Right ventricle myocardium superior (tissue), 1 donor: ENCODE results near the gene ITSN1. TPM values are rescaled to one million over a fixed set of nuclear protein-coding genes. Genes with fewer than 3 reads are reported as not detected.
A peak's percentile ranks its signal among the peaks of the same experiment; 100 is the strongest.
"Not testable (repeated sequence)": the region's sequence is repeated elsewhere in the genome, so short reads cannot be mapped to it uniquely, and the experiment has no call there.

ENCODE experiments used
- ATAC-seq: fragments of 200-7000 bp; cut with Tn5 transposase; one replicate; pipeline ENCODE4 v1.9.1; 2020; ENCODE audit warnings: mild to moderate bottlenecking; ENCODE audit not compliant: poor library complexity
- DNase-seq: peaks from one replicate; pipeline ENCODE4 v3.0.0-alpha.2; 2020
- intact Hi-C: fragments of 100-400 bp; cut with DNase I; formaldehyde crosslinking; loops from one replicate; pipeline ENCODE4 v1.11.2; 2022
- total RNA-seq: library from RNA; stranded (reverse); fragmentation: NEBNext Ultra II Directional; extraction: Animal tissue kit (Norgen Biotek cat#: 25700); gene quantifications from one replicate; pipeline ENCODE4 v1.2.1, GENCODE V29; 2021
- donor health status: DM: no; HTN: yes; CAD: no; lungs with severe emphysema.

Gene ITSN1
- total RNA-seq, 1 donor from 2014 or later = 41.8 TPM

DNA sequence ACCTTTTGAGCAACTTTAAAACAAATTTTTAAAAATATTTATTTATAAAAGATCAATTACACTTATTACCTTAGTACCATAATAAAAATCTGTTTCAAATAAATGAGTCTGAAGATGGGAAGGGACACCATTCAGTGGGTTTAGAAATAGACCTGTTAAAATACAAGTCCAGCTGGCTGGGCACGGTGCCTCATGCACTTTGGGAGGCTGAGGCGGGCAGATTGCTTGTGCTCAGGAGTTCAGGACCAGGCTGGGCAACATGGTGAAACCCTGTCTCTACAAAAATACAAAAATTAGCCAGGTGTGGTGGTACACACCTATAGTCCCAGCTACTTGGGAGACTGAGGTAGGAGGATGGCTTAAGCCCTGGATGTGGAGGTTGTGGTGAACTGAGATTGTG is 57.0 kb downstream of the ITSN1 start:
- intact Hi-C loops = no loop called here
- ATAC-seq (no peak), DNase-seq (no peak)

DNA sequence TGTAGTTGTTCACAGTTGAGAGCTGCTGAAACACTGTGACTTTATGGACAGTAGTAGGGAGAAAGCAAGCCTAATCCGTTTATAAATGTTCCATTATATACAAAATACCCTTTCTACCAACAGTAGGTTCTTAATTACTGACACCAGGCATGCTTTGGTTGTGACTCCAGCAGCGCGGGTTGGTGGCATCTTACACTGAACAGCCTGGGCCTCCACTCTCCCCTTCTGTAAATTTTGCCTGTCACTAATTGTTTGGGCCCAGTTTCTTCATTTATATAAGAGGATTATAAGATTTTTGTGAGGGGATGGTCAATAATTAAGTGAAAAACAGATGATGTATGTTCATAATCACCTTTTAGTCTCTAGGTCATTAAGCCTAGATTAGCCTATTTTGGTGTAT is 58.2 kb downstream of the ITSN1 start:
- DNase-seq (no peak), ATAC-seq (no peak)
- intact Hi-C loops = no loop called here

DNA sequence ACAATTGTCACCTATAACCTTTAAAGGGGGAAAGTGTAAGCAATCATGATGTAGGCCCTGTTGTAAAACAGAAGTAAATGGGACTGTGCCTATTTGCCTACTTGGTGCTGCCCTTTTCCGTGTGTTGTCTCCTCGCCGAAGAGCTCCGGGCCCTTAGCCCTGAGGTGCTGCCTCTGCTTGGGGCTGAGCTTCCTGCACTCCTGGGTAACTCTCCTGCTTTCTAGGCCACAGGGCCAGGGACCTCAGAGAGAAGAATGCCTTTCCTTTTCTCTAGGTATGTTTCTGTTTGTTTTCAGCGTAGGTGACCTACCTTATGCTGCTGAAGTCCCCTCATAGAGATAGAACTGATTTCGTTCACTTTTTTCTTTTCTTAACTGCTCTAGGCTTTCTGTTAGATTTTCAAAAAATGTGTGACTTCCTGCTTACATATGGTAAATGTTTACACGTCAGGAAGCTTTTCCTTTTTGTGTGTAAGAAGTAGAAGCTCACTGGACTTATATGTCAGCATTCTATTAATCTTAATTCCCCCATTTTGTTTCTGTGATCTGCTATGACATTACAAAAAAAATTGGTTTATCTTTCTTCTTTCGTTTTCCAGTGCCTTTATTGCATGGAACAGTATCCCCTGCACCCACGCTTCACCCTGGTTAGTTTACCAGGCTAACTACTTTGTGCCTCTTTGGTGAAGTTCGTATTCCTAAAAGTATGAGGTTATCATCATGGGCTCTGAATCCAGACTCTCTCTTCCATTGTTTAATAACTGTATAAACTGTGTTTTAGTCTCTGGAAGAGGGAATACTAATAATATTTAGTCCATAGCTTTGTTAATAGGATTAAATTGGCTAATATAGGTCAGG is 61.7 kb downstream of the ITSN1 start:
- DNase-seq (no peak), ATAC-seq (no peak)
- intact Hi-C loops = no loop called here

DNA sequence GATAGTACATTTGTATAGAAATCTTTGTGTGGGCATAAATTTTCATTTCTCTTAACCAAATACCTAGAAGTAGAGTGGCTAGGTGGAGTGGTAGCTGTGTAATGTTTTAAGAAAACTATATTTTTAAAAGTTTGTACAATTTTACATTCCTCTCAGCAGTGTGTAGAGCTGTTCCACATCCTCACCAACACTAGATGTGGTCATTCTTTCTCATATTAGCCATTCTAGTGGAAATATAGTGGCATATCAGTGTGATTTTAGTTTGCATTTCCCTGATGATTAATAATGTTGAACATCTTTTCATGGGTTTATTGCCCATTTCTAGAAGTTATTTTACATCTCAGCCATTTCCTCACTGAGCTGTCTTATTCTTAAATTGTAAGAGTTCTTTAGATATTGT is 65.5 kb downstream of the ITSN1 start:
- no peak for ATAC-seq
- DNase-seq = no peak
- intact Hi-C loops = no loop called here

DNA sequence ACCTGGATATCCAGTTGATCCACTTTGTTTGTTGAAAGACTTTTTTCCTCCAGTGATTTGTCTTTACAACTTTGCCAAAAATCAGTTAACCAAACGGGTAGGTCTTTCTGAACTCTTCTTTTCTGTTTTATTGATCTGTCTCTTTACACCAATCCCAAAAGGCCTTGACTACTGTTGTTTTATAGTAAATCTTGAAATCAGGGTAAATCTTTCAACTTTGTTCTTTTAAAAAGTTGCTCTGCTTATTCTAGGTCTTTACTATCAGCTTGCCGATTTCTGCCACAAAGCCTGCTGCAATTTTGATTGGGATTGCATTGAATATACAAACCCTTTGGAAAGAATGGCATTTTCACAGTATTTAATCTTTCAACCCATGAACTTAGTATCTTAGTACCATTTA is 66.6 kb downstream of the ITSN1 start:
- DNase-seq = no peak
- no peak for ATAC-seq
- intact Hi-C loops = no loop called here

DNA sequence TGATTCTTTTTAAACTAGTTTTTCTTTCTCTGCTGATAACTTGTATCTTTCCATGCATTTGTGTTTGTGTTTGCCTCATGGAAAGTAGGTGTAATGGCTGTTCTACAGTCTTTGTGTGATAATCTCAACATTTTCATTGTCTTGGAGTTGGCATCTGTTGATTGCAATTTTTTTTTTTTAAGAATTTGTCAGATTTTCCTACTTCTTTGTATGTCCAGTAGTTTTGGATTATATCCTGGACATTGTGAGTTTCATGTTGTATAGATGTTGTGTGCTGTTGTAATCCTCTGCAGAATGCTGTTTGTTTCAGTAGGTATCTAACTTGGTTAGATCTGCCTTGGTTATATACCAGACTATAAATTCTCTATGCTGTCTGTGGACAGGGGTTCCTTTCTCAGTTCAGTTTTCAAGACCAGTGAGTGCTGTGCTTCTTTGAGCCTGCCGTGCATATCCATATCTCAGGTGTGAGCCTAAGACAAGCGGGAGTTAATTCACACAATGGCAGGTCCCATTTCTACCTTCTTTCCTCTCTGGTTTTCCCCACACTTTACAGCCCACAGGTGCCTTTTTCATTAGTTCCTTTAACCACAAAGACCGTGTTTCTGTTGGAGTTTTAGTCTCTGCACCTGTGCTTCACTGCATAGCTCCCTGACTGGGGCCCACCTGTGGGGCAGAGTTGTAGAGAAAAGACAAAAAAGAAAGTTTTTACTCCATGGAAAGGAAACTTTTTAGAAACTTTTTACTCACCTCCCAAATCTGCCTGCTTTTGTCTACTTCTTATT is 69.9 kb downstream of the ITSN1 start:
- no peak for DNase-seq
- ATAC-seq = no peak
- intact Hi-C loops = no loop called here

DNA sequence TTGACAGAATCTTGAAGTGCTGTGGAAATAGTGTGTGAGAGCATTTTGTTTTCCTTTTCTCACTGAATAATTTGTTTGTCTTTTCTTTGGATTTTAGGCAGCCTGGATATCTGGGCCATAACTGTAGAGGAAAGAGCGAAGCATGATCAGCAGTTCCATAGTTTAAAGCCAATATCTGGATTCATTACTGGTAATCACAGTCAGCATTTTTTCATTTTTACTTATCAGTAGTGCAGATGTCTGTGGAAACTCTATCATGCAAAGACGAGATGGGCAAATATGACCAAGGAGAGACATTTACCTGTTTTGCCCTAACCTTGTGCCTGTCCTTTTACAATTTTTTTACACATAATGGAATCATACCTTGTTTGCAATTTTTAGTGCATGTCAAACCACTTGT is 78.8 kb downstream of the ITSN1 start:
- DNase-seq (no peak), ATAC-seq (no peak)

DNA sequence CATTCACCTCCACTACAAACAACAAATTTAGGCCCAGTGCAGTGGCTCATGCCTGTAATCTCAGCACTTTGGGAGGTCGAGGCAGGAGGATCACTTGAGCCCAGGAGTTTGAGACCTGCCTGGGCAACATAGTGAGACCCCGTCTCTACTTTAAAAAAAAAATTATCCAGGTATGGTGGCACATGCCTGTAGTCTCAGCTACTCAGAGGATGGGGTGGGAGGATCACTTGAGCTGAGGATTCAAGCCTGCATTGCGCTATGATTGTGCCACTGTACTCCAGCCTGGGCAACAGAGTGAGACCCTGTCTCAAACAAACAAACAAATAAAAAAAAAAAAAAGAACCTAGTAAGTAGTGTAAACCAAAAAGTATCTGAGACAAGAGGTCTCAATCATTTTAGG is 86.8 kb downstream of the ITSN1 start:
- intact Hi-C loops, ATAC-seq, DNase-seq: not testable (repeated sequence)

More for the DNA sequence above, 78.8 kb downstream of the ITSN1 start:
- intact Hi-C loops = no loop called here

DNA sequence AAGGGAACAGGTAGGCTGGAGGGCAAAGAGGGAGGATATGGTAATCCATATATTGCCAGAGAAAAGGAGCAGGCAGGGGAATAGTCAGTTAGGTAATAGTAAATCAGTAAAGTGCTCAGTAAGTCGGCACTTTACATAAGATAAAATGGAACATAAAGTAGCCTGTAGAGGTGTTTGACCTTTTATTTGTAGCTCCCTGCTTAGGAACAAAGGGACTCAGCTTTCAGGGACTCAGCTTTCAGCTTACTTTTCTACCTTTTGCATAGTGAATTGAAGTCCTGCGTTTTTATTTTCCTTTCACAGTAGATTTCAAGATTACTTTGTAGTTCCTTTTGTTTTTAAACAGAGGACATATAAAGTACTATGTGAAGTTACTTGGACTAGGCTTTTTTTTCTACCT is 87.3 kb downstream of the ITSN1 start:
- DNase-seq = no peak
- intact Hi-C loops = no loop called here

DNA sequence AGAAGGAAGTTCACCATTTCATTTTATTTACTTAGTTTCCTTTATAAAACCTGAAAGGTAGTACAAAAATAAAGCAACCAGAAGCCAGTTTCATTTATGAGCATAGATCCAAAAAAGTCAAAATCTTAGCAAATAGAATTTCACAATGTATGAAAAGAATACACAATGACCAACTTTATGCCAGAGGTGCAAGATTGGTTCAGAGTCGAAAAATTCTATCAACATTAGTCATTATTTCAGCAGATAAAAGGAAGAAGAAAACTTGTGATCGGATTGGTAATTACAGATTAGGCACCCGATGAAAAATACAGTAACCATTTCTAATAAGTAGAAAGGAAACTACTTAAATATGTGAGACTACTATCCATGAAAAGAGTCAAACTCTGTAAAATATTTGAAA is 89.1 kb downstream of the ITSN1 start:
- intact Hi-C loops = no loop called here
- DNase-seq = no peak
- no peak for ATAC-seq

More for the DNA sequence above, 87.3 kb downstream of the ITSN1 start:
- ATAC-seq = no peak

DNA sequence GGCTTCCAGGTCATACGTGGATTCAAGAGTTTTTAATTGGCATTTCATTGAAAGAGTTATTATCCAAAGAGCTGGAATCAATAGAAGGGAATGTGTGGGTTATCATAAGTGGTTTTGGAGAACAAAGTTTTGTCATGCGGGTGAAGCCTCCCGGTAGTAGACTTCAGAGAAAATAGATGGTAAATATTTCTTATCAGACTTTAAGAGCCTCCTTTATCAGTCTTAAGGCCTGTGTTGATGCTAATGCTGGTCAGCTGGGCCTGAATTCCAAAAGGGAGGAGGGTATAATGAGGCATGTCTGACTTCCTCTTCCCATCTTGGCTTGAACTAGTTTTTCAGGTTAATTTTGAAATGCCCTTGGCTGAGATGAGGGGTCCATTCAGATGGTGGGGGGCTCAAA is 89.7 kb downstream of the ITSN1 start:
- DNase-seq (no peak), ATAC-seq (no peak)
- intact Hi-C loops = no loop called here

DNA sequence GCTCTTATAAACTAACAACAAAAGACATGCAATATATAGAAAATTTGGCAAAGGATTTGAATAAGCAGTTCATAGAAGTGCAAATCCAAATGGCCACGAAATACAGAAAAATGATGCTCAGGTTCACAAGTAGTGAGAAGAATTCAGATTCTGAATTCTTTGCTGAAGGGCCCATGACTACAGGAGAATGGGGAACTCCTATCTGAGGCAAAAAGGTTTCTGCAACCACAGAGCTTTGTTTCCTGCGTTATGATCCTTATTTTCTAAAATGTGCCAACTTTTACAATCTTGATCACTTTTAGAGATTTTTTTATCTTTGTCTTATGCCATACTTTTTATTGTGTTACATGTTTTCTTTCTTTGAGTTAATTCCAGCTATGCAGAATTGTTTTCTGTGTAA is 91.3 kb downstream of the ITSN1 start:
- ATAC-seq (no peak), DNase-seq (no peak)
- intact Hi-C loops = no loop called here

DNA sequence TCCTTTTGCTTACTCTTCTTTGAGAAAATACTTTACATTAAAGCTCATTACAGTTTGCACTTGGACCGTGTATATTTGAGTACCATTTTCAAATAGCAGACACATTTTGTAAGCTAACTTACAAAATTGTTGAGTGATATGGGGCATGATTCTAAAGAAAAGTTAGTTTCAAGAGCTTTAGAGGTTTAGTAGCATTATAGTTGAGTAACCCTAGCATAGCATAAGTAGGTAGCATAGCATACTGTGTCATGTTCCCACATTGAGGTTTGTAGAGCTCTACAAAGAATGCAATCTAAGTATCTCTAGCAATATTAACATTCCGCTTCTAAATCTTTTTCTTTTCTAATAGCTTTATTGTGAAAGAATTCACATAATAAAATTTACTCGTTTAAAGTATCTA is 92.0 kb downstream of the ITSN1 start:
- intact Hi-C loops = no loop called here
- DNase-seq (no peak), ATAC-seq (no peak)

DNA sequence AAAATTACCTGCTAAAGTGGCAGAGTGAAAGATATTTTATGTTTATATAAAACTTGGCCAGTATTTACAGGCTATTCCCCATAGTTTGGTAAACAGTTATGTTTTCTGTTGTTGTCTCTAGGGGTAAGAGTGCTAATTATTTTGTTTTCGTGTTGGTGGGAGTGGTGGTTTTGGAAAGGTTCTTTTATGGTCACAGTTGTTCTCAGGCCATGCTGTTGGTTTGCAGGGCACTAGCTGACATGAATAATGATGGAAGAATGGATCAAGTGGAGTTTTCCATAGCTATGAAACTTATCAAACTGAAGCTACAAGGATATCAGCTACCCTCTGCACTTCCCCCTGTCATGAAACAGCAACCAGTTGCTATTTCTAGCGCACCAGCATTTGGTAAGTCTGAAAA is 92.5 kb downstream of the ITSN1 start:
- intact Hi-C loops = no loop called here
- DNase-seq (no peak), ATAC-seq (no peak)

DNA sequence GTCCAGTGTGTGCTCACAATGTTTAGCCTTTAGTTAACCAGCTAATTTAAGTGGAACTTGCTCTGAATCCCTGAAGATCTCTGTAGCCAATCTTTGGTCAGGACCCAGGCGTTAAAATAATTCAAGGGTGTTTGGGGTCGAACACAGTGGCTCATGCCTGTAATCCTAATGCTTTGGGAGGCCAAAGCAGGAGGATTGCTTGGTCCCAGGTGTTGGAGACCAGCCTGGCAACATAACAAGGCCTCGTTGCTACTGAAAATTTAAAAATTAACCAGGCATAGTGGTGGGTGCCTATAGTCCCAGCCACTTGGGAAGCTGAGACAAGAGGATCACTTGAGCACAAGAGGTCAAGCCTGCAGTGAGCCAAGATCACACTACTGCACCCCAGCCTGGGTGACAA is 94.3 kb downstream of the ITSN1 start:
- intact Hi-C loops = no loop called here
- DNase-seq = no peak
- ATAC-seq = no peak

DNA sequence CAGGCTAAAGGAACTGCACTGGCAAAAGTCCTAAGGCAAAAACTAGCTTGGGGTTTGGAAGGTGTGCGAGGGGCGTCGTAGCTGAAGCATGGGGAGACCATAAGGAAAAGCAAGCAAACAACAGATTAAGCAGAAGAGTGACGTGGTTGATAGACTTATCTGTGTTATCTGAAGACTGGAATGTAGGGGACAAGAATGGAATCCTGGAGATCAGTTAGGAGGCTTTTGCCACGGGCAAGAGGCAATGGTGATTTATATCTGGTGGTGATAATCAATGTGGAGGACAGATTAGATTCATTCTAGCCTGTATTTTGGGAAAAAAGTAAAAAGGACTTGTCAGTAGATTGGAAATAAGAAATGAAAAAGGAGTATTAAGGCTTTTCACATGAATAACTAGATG is 97.4 kb downstream of the ITSN1 start:
- ATAC-seq (no peak), DNase-seq (no peak)
- intact Hi-C loops = no loop called here

DNA sequence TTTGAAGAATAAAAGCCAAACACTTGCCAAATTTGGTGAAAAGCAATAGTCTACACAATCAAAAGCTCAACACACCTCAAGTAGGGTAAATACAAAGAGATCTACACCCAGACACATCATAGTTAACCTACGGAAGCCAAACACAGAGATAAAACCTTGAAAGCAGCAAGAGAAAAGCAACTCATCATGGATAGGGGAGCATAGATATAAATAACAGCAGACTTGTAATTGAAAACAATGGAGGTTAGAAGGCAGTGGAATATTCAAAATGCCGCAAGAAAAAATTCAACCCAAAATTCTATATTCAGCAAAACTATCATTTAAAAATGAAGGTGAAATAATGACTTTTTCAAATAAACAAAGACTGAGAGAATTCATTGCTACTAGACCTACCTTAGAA is 105.1 kb downstream of the ITSN1 start:
- no peak for DNase-seq
- intact Hi-C loops = no loop called here
- ATAC-seq = no peak

DNA sequence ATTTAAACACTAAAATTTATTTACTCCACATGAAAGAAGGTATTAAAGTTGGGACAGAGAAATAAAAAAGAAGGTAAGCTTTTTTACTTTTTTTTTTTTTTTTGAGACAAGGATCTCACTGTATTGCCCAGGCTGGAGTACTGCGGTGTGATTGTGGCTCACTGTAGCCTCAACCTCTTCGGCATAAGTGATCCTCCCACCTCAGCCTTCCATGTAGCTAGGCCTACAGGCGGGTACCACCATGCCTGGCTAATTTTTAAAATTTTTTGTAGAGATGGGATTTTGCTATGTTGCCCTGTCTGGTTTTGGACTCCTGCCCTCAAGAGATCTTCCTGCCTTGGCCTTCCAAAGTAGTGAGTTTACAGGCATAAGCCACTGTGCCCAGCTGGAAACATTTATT is 106.6 kb downstream of the ITSN1 start:
- ATAC-seq (no peak), DNase-seq (no peak)
- intact Hi-C loops = no loop called here

DNA sequence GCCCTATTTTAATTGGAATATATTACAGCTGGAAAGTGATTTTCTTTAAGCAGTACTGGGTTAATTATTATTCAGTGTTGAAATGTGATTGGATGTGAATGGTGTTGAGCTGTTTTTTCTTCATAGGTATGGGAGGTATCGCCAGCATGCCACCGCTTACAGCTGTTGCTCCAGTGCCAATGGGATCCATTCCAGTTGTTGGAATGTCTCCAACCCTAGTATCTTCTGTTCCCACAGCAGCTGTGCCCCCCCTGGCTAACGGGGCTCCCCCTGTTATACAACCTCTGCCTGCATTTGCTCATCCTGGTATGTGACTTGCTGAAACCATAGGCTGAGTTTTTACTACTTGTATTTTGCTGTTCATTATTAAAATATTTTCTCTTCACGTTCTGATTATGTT is 107.7 kb downstream of the ITSN1 start:
- peak; percentile 84 for ATAC-seq
- intact Hi-C loops = no loop called here
- peak; percentile 58 for DNase-seq

DNA sequence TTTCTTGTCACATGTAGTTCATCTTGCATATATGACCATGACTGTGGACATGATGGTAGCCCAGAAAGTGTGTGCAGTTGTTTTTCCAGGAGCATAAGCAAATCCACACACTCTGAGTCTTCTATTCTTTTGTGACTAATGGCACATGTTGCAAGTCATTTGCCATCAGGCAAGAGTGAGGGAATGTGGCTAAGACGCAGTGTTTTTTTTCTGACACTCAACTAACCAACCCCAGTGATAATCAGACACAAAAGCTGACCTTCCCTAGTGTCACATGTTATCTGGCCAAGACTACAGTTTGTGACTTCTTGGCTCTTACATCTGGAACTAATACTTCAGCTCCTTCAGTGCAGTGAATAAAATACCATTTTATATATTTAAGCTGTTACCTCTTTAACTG is 108.8 kb downstream of the ITSN1 start:
- ATAC-seq (peak; percentile 30), DNase-seq (no peak)
- intact Hi-C loops = no loop called here
